Type B pancreatic cell (in vitro differentiated cells): ENCODE results near the gene GNAO1. TPM values are rescaled to one million over a fixed set of nuclear protein-coding genes. Genes with fewer than 3 reads are reported as not detected.

Source experiments
- DNase-seq: peaks from one replicate; pipeline ENCODE4 v3.0.0; 2021; ENCODE audit warnings: mixed read lengths; ENCODE audit not compliant: unreplicated experiment; ENCODE audit errors: extremely low spot score
- H3K27ac Mint-ChIP-seq: 2 replicates; pipeline ENCODE4 v1.8.0; 2021; ENCODE audit warnings: mild to moderate bottlenecking, mixed read lengths
- H3K27me3 Mint-ChIP-seq: 2 replicates; pipeline ENCODE4 v1.8.0; 2021; ENCODE audit warnings: mixed read lengths
- H3K36me3 Mint-ChIP-seq: 2 replicates; pipeline ENCODE4 v1.8.0; 2021; ENCODE audit warnings: mixed read lengths
- H3K4me1 Mint-ChIP-seq: one replicate; pipeline ENCODE4 v1.8.0; 2021; ENCODE audit warnings: mixed read lengths; ENCODE audit not compliant: unreplicated experiment
- H3K4me3 Mint-ChIP-seq: 2 replicates; pipeline ENCODE4 v1.8.0; 2021; ENCODE audit warnings: mild to moderate bottlenecking, mixed read lengths
- H3K9me3 Mint-ChIP-seq: 2 replicates; pipeline ENCODE4 v1.8.0; 2021; ENCODE audit warnings: mixed read lengths
- total RNA-seq: library from RNA; stranded (reverse); gene quantifications from 2 replicates; pipeline ENCODE4 v1.2.1, GENCODE V29; 2021; ENCODE audit warnings: low replicate concordance
- TF ChIP-seq, protein P1 (sequence below): fragments of 200-600 bp; sonication (generic); conservative IDR thresholded peaks from 2 replicates; pipeline ENCODE4 v1.5.0; 2021; ENCODE audit warnings: antibody characterized with exemption, mild to moderate bottlenecking

The GNAO1 gene
- total RNA-seq, 1 donor from 2014 or later, result 13.2 TPM

DNA sequence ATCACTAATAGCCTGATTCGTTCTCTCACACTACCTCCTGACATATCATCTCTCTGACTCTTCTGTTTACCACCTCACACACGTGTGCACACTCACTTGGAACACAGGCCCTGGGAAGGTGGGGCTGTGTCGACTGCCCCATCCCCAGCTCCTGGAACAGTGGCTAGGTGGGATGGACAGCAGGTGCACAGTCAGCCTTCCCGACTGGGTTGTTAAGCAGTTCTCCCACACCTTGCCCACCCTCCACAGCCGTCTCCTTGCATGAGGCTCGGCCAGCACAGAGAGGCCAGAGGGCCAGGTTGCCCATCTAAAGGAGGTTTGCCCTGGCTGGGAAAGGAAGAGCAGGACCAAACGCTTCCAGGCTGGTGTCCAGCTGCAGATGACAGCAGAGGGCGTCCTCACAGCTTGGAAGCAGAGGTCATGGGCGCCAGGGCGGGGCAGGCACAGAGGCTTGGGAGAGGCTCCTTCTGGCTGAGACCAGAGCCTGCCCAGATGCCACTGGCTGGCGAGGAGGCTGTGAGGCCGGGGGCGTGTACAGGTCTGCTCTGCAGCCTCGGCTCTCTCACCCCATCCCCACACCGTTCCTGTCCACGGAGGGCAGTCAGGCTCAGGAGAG, 141.3 kb downstream of the GNAO1 start:
- H3K36me3 Mint-ChIP-seq, result no peaks in the 10 kb centered on the region
- DNase-seq, result no peak
- peak overlapping the region; percentile 43 for H3K27ac Mint-ChIP-seq

DNA sequence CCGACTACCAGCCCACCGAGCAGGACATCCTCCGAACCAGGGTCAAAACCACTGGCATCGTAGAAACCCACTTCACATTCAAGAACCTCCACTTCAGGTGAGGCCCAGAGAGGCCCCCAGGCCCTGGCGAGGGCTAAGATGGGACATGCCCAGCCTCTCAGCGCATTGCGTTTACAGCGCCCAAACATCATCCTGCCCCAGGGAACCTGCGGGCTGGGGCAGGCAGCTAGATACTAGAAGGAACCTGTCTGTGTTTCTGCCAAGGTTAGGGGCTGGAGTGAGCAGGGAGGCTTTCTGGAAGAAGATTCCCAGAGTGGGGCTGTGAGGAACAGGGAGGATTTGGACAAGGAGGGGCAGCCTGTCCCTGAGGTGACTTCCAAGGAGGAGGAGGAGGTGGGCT, 143.5 kb downstream of the GNAO1 start:
- no peaks in the 10 kb centered on the region for H3K36me3 Mint-ChIP-seq
- DNase-seq, result no peak
- no peak overlapping the region for H3K4me3 Mint-ChIP-seq
- no peaks in the 10 kb centered on the region for H3K9me3 Mint-ChIP-seq
- H3K4me1 Mint-ChIP-seq, result peaks cover 9% of the 10 kb centered on the region
- peak overlapping the region; percentile 70 for H3K27ac Mint-ChIP-seq
- no peaks in the 10 kb centered on the region for H3K27me3 Mint-ChIP-seq
- TF ChIP-seq, protein P1, sequence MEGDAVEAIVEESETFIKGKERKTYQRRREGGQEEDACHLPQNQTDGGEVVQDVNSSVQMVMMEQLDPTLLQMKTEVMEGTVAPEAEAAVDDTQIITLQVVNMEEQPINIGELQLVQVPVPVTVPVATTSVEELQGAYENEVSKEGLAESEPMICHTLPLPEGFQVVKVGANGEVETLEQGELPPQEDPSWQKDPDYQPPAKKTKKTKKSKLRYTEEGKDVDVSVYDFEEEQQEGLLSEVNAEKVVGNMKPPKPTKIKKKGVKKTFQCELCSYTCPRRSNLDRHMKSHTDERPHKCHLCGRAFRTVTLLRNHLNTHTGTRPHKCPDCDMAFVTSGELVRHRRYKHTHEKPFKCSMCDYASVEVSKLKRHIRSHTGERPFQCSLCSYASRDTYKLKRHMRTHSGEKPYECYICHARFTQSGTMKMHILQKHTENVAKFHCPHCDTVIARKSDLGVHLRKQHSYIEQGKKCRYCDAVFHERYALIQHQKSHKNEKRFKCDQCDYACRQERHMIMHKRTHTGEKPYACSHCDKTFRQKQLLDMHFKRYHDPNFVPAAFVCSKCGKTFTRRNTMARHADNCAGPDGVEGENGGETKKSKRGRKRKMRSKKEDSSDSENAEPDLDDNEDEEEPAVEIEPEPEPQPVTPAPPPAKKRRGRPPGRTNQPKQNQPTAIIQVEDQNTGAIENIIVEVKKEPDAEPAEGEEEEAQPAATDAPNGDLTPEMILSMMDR, result no peak

More for the DNA sequence above, 141.3 kb downstream of the GNAO1 start:
- H3K9me3 Mint-ChIP-seq, result no peaks in the 10 kb centered on the region
- no peak overlapping the region for H3K4me3 Mint-ChIP-seq
- no peaks in the 10 kb centered on the region for H3K27me3 Mint-ChIP-seq
- H3K4me1 Mint-ChIP-seq, result peaks cover 9% of the 10 kb centered on the region
- TF ChIP-seq, protein P1, result peak; percentile 60

GRCh38 chr16:56336071-56336688, 144.9 kb downstream of the GNAO1 start:
- Mint-ChIP-seq H3K4me1 (no peaks in the 10 kb centered on the region), H3K27ac (no peak overlapping the region), H3K9me3 (no peaks in the 10 kb centered on the region), H3K27me3 (no peaks in the 10 kb centered on the region), H3K36me3 (no peaks in the 10 kb centered on the region), H3K4me3 (no peak overlapping the region)
- TF ChIP-seq, protein P1, result no peak
- DNase-seq, result no peak

GRCh38 chr16:56336711-56337110, 145.4 kb downstream of the GNAO1 start:
- Mint-ChIP-seq H3K27ac (no peak overlapping the region), H3K9me3 (no peaks in the 10 kb centered on the region), H3K36me3 (no peaks in the 10 kb centered on the region), H3K27me3 (no peaks in the 10 kb centered on the region), H3K4me3 (no peak overlapping the region), H3K4me1 (no peaks in the 10 kb centered on the region)
- TF ChIP-seq, protein P1, result no peak
- DNase-seq, result no peak

GRCh38 chr16:56337131-56337857, 146.0 kb downstream of the GNAO1 start:
- no peak for DNase-seq
- Mint-ChIP-seq H3K4me1 (no peaks in the 10 kb centered on the region), H3K4me3 (no peak overlapping the region), H3K27me3 (no peaks in the 10 kb centered on the region), H3K9me3 (no peaks in the 10 kb centered on the region), H3K27ac (no peak overlapping the region), H3K36me3 (no peaks in the 10 kb centered on the region)
- TF ChIP-seq, protein P1, result no peak
